COLO829 (cell line): ENCODE data around the gene PLSCR5.

Source experiments
- DNase-seq: peaks from one replicate; pipeline ENCODE4 v3.0.0; 2012; ENCODE audit warnings: low spot score

The PLSCR5 gene, protein sequence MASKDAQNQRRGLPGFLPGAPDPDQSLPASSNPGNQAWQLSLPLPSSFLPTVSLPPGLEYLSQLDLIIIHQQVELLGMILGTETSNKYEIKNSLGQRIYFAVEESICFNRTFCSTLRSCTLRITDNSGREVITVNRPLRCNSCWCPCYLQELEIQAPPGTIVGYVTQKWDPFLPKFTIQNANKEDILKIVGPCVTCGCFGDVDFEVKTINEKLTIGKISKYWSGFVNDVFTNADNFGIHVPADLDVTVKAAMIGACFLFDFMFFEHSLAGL

DNA sequence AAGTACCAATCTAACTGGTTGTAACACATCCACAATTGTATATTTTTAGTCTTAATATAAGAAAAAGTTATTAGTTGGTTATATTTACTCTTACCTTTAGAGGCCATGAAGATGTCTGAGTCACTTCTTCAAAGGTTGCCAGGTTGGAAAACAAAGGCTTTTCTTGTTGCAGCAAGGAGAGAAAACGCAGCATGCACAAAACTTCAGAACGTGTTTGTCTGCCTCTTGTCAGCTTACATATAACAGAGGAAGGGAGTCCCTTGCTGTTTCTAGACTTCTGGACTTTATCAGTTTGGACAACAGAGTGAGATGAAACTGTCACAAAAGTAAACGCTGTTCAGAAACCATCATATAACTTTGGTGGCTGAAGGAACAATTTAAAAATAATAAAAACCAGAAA lies at the start of gene PLSCR5:
PLSCR5 (minus strand) TSS at position 241 of the 400 bp plus-strand sequence; CDS start at position 107, 134 bp downstream.
- DNase-seq, result no peak

DNA sequence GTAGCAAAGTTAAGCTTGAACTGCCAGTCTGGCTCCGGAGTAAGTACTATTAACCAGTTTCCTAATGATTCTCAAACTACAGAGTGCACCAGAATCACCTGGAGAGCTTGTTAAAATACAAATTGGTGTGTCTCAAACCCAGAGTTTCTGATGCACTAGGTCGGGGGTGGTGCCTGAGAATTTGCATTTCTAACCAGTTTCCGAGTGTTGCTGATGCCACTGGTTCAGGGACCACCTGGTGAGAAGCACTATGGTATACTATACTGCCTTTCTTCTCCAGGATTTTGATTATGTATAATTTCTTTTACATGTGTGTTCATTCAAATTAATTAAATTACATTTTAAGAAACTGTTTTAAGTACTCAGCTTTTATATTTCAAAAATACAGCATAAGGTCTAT lies 48.8 kb upstream of the PLSCR5 start:
- no peak for DNase-seq

DNA sequence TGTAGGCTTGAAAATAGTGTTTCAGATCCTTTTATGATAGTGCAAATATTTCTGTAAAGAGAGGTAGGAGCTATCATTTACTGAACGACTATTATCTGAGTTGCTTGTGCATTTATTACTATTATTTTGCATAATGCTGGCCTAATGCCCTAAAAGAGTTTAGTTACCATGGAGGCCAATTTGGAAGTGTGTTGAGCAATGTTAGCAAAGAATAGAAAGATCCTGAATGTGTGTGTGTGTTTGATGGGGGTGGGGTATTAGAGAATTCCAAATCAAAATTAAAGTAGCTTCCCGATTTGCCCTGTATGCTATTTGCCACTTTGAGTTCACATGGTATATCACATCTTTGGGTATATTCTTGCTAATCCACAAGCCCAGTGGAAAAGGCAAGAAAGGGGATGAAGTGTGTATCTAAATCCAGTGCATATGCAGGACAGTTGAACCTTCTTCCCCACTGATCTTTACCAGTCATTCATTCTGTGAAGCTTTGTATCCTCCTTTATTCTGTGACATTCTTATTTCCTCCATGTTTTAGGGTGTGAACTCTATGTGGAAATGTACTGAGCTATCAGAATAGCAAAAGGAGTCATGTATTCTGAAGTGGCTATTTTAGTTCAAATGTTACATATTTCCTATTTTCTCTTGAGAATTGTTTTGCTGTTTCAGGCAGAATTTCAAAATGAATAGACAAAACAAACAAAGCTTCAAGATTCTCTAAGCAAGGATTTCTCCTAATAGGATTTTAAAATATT lies 45.7 kb upstream of the PLSCR5 start:
- DNase-seq, result no peak

DNA sequence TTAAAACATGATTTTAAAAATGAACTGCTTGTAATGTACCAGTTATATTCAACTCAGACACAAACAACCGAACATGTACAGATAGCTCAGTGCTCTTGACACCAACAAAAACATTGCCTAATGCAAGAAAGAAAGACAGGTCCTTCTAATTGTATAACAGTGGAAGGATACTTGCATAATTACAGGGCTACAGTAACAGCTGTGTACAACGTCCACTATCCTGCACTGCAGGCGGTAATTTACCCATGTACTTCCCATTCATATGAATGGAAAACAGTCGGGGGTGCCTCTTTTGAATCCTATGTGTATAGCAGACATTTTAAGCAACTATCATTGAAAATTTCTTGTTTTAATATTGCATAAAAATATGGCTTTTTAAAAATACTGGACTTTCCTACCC lies 41.1 kb upstream of the PLSCR5 start:
- no peak for DNase-seq

DNA sequence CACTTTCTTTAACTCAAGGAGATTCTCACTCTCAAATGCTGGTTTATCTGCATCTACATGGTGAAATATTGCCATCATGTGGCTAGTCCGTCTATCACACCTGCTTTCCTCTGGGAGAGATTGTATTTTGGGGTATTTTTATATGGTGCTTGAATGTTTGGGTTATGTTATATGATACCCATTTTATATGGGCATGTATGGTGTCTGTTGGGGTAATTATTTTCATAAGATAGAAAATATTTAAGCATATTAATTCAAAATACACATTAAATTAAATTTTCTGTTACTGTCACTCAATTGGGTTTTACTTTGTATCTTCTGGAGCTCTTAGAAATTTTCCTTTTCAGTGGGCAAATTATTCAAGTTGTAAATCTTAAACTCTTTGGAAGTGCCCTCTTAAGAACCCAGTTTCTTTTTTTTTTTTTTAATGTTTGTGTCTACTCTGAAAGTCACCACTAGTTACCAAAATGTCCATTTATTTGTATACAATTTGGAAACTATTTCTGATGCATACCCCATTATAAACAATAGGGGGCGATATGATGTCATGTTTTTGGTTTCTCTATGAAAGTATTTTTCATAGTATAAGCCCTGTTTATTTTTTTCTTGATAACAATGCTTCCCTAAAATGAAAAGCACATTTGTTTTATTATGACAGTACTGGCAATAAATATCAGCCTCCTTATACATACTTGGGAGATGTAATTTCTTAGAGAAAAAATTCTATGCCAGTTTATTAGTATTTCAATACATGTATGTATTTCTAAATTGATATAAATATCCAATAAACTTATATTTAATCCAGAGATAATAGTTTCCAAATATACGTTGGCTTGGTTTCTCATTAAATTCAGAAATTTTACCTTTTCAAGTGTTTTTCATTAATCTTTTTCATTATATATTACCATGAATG lies 36.1 kb upstream of the PLSCR5 start:
- DNase-seq, result peak; percentile 51

DNA sequence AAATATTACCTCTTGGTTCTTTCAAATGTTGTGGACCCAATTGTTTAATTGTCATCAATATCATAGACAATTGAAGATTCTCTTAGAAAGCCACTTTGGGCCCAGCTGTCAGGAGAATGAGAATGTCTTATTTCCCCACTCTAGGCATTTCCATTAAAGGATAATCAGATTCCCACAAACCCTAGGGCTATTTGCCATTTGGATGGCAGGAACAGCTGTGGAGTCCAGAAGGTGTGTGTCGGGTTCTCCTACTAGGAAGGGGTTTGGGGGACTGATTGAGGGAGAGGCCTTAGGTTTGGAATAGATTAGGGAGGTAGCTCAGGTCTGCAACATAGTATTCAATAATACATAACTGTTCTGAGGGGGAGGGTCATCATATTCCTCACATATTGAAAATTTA lies 35.2 kb upstream of the PLSCR5 start:
- no peak for DNase-seq

DNA sequence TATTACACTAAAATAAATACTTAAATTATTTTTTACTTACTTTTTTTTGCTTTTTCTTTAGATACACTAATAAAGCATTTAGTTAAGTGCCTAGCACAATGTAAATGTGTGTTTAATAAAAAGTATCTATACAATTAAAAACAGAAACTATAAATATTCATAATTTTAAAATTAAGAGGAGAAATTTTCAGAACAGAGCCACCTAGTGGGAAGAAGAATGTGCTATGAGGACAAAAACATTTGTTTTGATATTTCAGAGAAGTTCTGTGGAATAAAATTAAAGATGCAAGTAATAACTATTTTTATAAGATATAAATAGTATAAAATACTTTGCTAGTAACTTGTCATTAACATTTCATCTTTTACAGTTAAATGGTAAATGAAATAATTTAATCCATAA lies 33.6 kb upstream of the PLSCR5 start:
- DNase-seq, result peak; percentile 9

DNA sequence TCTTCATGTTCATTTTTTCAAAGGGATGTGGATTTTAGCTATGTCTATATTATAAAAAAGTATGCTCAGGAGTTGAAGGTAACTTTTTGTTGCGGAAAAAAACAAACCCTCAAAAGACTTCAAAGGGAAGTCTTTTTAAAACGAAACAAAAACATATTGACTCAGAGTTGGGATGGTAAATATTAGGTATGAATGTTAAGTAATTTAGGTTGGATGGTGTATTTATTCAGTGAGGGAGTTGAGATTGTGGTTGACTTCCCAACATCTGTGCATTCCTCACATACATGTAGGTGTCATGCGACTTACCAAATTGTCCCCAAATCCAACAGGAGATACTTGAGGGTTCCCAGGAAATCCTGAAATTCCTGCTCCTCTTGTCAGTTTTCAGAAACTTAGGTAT lies 32.7 kb upstream of the PLSCR5 start:
- no peak for DNase-seq

DNA sequence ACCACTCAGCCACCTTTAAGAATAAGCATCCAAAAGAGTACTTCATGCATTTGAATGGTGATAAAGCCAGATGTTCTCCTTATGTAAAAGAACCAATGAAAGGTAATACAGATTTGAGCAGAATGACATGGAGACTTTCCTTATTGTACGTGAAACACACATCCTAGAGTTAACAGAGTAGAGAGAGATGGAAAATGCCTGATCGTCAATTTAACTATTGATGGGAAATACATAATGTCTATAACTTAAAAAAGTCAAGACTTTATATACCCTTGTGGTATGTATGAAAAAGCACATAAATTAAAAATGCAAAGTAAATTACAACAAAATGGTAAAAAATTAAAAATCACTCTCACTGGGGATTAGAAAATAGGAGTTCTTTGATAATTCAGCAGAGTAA lies 31.7 kb upstream of the PLSCR5 start:
- no peak for DNase-seq

DNA sequence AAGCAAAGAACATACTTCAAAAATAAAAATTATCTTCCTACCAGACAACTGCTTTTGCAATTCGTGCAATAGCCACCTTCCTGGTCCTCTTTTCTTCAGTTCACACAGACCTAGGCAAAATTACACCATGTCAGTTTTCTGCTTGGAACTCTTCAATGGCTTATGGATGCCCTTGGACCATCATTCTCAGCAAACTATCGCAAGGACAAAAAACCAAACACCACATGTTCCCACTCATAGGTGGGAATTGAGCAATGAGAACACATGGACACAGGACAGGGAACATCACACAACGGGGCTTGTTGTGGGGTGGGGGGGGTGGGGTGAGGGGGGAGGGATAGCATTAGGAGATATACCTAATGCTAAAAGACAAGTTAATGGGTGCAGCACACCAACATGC lies 29.2 kb upstream of the PLSCR5 start:
- no peak for DNase-seq

DNA sequence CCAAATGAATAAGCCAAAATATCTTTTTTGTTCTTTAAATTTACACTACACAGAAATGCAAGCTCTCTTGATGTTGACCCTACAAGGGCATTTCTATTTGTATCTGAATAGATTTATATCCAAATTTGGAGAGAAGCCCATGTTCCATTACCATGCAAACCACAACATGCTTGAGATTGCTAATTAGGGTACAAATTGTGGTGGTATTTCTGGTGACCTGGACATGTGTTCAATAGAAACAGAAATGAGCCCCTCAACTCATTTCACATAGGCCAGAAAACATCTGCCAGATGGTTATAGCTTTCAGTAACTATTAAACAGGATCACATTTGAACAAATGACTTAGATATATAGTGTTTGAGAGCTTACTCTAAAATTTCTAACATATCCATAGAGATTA lies 23.5 kb upstream of the PLSCR5 start:
- DNase-seq, result no peak

DNA sequence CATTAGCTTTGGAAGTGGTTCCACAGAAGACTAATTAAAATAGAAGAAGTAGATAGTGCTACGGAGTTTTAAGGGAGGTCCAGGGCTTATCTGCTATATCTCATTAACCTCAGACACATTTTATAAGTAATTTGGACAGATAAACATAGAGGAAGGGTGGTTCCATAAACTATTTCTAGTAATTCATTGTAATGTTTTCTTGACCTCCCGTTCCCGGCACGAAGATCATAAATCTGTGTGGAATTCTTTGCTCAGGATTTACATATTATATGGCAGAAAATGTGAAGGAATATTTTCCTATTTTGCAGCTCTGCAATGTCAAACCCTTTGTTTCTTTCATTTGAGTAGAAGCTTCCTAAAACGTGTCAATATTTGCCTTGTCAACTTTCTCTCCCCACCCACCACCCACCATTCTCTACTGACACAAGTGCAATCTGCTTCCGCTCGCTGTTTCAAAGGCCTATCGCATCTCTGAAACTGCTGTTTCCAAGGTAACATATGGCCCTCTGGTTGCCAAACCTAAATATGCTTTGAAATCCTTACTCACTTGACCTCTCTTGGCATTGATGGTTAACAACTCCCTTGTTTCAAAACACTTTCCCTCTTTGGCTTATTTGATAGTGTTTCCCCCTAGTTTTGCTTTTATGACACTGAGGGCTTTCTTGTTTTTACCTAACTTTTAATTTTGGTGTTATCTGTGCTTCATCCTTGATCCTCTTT lies 21.4 kb upstream of the PLSCR5 start:
- DNase-seq, result no peak

DNA sequence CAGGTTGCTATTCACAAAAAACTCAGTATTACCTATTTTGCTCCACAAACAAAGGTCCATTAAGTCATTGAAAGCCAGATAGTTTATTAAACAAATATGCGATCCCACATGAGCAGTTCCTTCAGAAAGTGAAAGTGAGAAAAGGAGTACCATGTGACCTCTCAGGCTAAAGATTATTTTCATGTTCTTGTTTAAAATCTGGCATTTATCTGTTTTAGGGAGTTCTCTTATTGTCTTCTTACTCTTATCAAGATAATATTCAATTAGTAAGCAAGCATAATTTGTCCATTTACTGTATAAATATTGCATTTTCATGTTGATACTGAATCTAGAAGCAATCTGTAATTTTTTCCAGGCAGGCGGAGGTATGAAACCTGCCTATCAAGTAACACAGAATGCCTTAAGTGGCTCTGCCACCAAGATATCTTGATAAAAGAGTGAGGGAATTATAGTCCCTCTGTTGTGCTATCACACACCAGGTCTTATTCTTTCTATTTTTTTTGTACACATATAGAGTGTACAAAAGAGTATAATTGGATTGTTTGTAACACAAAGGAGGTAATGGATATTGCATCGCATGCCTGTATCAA lies 20.1 kb upstream of the PLSCR5 start:
- DNase-seq, result peak; percentile 6

DNA sequence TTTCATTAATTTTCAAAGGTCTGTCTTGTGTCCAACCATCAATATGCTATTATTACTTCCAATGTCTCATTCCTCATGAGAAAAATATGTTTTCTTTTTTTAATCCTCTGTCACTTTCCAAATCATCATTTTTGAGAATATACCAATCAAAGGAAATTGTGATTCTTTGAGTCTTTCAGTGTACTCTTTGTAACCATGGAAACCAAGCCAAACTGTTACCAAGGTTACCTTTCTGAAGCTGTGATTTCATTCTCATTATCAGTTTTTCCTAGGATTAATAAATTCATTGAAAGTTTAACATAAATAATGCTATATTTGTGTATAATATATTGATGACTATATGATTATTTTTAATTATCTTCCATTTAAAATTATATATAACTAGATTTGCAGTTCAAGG lies 16.6 kb upstream of the PLSCR5 start:
- DNase-seq, result no peak

DNA sequence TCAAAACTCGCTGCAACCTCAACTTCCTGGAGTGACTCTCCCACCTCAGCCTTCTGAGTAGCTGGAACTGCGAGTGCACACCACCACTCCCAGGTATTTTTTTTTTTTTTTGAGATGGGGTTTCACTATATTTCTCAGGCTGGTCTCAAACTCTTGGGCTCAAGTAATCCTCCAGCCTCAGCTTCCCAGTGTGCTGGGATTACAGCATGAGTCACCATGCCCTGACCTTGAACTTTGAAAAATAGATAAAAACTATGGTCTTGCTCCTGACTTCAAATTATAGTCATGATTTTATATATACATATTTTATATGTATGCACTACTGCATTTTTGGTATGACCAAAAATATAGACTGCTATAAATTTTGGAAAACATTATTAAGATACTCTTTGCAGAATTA lies 6.9 kb upstream of the PLSCR5 start:
- no peak for DNase-seq

DNA sequence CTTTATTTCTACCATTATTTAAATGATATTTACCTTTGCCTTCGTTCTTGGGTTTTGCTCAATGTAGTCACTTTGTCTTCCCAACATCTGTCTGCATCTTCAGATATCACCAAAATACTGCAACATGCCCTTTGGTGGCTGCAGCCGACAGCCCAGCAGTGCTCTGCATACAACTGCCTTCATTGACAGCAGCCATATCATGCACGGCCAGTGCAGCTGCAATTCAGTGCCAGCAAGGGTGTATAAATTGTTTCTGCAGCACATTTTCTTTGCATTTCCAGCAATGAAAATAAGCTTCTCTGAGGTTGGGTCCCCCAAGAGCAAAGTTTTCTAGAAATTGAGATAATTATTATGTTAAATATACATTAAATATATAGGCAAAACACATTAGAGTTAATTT lies 6.0 kb upstream of the PLSCR5 start:
- DNase-seq, result no peak

DNA sequence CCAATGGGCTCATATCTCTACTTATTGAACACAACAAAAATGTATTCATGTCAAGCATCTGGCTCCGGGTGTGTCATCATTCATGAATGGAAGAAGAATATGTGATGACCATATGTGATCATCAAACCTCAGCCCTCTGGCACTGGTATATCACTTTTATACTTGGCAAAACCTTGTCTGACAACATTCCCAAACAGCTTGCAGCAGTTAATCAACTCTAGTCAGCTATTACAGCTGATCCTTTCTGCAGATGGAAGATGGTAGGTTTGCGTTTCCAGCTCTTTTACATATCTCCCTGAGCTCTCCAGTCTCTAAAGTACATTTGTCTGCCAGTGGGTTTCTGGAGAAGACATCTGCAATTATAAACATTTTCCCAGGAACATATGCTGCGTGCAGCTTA lies 6.6 kb downstream of the PLSCR5 start:
- no peak for DNase-seq

DNA sequence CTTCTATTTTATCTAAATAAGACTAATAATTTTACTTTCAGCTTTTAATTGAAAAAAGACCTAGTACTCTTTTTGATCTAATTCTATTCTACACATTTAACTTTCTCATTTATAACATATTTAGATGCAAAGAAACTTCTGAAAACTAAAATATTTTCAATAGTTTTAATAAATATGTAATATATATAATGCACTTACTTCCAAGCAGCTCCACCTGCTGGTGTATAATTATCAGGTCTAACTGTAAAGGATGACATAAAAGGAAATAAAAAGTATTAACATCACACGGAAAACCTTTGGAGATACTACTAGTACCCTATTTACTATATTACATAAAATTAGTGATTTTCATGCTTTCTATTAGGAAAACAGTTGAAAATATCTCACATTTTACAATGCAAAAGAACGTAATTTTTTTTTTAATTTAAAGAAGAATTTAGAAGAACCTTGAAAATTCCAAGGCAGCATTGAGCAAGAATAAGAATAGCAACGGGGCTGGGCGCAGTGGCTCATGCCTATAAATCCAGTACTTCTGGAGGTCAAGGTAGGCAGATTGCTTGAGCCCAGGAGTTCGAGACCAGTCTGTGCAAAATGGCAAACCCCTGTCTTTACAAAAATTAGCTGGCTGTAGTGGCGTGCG lies 10.2 kb downstream of the PLSCR5 start:
- peak; percentile 17 for DNase-seq

DNA sequence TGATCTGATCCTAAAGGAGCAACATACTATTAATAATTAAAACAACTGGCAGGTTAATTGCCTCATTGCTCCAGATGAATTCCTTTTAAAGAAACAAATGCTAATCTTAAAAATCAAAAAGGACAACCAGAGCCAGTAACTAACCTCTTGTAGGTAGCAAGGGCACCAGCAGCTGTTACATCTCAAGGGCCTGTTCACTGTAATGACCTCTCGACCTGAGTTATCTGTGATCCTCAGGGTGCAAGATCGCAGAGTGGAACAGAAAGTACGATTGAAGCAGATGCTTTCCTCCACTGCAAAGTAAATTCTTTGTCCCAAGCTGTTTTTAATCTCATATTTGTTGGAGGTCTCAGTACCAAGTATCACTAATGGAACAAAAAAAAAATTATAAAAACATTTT lies 11.4 kb downstream of the PLSCR5 start:
- DNase-seq, result no peak

DNA sequence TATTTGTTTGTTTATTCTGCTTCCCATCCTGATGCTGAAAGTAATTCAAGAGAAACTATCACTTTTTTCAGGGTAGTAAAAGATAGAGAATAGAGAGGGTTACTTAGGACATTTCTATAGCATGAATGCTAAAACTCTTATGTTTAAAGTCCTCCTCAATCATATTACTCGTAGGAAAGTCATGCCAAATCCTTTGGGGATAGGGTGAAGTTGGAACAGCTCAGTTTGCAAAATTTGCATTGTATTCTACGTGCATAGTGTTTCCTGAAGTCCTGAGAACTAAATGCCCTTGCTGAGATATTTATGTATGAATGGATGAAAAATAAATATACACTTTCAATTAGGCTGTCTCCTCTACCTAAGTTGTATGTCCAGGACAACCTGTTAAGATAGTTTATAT lies 14.6 kb downstream of the PLSCR5 start:
- DNase-seq, result no peak

DNA sequence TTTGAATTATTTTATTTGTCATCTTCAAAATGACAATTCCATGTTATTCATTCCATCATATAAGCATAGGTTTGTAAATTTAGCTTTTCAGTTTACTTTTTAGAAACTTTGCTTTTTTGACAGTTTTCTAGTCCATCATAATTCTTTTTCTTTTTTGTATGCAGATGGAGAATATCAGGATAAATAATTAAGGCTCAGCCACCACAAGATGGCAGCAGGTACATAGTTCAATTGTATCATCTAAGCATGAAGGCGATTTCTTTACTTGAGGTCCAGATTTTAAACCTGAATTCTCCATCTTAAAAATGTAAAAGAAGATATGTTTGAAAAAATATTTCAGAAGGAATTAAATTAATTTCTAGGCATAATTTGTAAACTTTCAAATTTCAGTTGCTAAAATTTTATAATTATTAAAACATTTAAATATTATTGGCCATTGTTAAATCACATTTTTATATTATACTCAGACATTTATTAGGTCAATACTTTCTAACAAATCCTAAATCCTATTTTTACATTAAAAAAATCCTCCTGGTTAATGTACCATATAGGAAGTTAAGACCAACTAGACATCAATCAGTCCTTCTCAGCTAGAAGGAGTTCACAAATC lies 15.1 kb downstream of the PLSCR5 start:
- peak; percentile 61 for DNase-seq
